Activated naive CD4-positive, alpha-beta T cell treated with anti-CD3 and anti-CD28 coated beads, Interleukin-2, amount 50 U/mL, for 24 hours (primary cell): Measurements from ENCODE around the gene WTAP.
A peak's percentile ranks its signal among the peaks of the same experiment; 100 is the strongest.

Experiments used
- H3K27ac Mint-ChIP-seq: one replicate; pipeline ENCODE4 v1.8.0; 2021; ENCODE audit warnings: mild to moderate bottlenecking, mixed read lengths
- H3K27me3 Mint-ChIP-seq: one replicate; pipeline ENCODE4 v1.8.0; 2021; ENCODE audit warnings: mixed read lengths
- H3K36me3 Mint-ChIP-seq: one replicate; pipeline ENCODE4 v1.8.0; 2021; ENCODE audit warnings: mixed read lengths
- H3K4me1 Mint-ChIP-seq: one replicate; pipeline ENCODE4 v1.8.0; 2021; ENCODE audit warnings: mixed read lengths
- H3K4me3 Mint-ChIP-seq: one replicate; pipeline ENCODE4 v1.8.0; 2021; ENCODE audit warnings: mild to moderate bottlenecking, mixed read lengths
- H3K9me3 Mint-ChIP-seq: one replicate; pipeline ENCODE4 v1.8.0; 2021; ENCODE audit warnings: mixed read lengths

WTAP gene

GRCh38 chr6:159726918-159727716 lies at the start of gene WTAP:
WTAP (plus strand) TSS chr6:159727506; CDS start chr6:159736266, 8,760 bp downstream.
- H3K27me3 Mint-ChIP-seq, result no peaks in the 10 kb centered on the region
- peak within 1 kb of the TSS; percentile 98 for H3K27ac Mint-ChIP-seq
- H3K4me1 Mint-ChIP-seq, result peaks cover 58% of the 10 kb centered on the region
- peak within 1 kb of the TSS; percentile 95 for H3K4me3 Mint-ChIP-seq
- H3K36me3 Mint-ChIP-seq, result peaks cover 12% of the 10 kb centered on the region
- peaks cover 5% of the 10 kb centered on the region for H3K9me3 Mint-ChIP-seq

GRCh38 chr6:159677506-159678165 lies 49.7 kb upstream of the WTAP start:
- H3K9me3 Mint-ChIP-seq, result no peaks in the 10 kb centered on the region

GRCh38 chr6:159678574-159678973 lies 48.7 kb upstream of the WTAP start:
- Mint-ChIP-seq H3K36me3 (peaks cover 14% of the 10 kb centered on the region), H3K9me3 (no peaks in the 10 kb centered on the region), H3K4me1 (peaks cover 10% of the 10 kb centered on the region), H3K27me3 (no peaks in the 10 kb centered on the region), H3K27ac (peak overlapping the region; percentile 4), H3K4me3 (no peak overlapping the region)

More at GRCh38 chr6:159677506-159678165, 49.7 kb upstream of the WTAP start:
- no peaks in the 10 kb centered on the region for H3K27me3 Mint-ChIP-seq
- H3K4me3 Mint-ChIP-seq, result no peak overlapping the region
- H3K36me3 Mint-ChIP-seq, result peaks cover 23% of the 10 kb centered on the region
- H3K4me1 Mint-ChIP-seq, result peaks cover 17% of the 10 kb centered on the region
- H3K27ac Mint-ChIP-seq, result no peak overlapping the region

GRCh38 chr6:159679091-159680077 lies 47.9 kb upstream of the WTAP start:
- H3K4me1 Mint-ChIP-seq, result peaks cover 7% of the 10 kb centered on the region
- H3K27me3 Mint-ChIP-seq, result no peaks in the 10 kb centered on the region
- H3K27ac Mint-ChIP-seq, result peak overlapping the region; percentile 88
- H3K4me3 Mint-ChIP-seq, result peak overlapping the region; percentile 16
- peaks cover 10% of the 10 kb centered on the region for H3K36me3 Mint-ChIP-seq
- H3K9me3 Mint-ChIP-seq, result no peaks in the 10 kb centered on the region

- Mint-ChIP-seq H3K27me3 (no peaks in the 10 kb centered on the region), H3K27ac (peak overlapping the region; percentile 88), H3K4me1 (peaks cover 7% of the 10 kb centered on the region), H3K4me3 (peak overlapping the region; percentile 16), H3K9me3 (no peaks in the 10 kb centered on the region), H3K36me3 (peaks cover 12% of the 10 kb centered on the region)
Measured at GRCh38 chr6:159680104-159680503, 47.2 kb upstream of the WTAP start.

- H3K27ac Mint-ChIP-seq, result peak overlapping the region; percentile 18
- H3K9me3 Mint-ChIP-seq, result no peaks in the 10 kb centered on the region
- H3K36me3 Mint-ChIP-seq, result peaks cover 8% of the 10 kb centered on the region
- peaks cover 13% of the 10 kb centered on the region for H3K4me1 Mint-ChIP-seq
- no peaks in the 10 kb centered on the region for H3K27me3 Mint-ChIP-seq
- no peak overlapping the region for H3K4me3 Mint-ChIP-seq
Measured at GRCh38 chr6:159681191-159681880, 46.0 kb upstream of the WTAP start.

GRCh38 chr6:159682295-159682694 lies 45.0 kb upstream of the WTAP start:
- Mint-ChIP-seq H3K9me3 (no peaks in the 10 kb centered on the region), H3K27ac (peak overlapping the region; percentile 24), H3K36me3 (peaks cover 10% of the 10 kb centered on the region), H3K27me3 (no peaks in the 10 kb centered on the region), H3K4me1 (peaks cover 21% of the 10 kb centered on the region), H3K4me3 (no peak overlapping the region)

- H3K27ac Mint-ChIP-seq, result no peak overlapping the region
- no peaks in the 10 kb centered on the region for H3K27me3 Mint-ChIP-seq
- no peaks in the 10 kb centered on the region for H3K9me3 Mint-ChIP-seq
- no peak overlapping the region for H3K4me3 Mint-ChIP-seq
- peaks cover 10% of the 10 kb centered on the region for H3K36me3 Mint-ChIP-seq
- H3K4me1 Mint-ChIP-seq, result peaks cover 24% of the 10 kb centered on the region
Measured at GRCh38 chr6:159682810-159683209, 44.5 kb upstream of the WTAP start.

GRCh38 chr6:159684013-159684304 lies 43.3 kb upstream of the WTAP start:
- peaks cover 13% of the 10 kb centered on the region for H3K36me3 Mint-ChIP-seq
- H3K4me1 Mint-ChIP-seq, result peaks cover 33% of the 10 kb centered on the region
- H3K27ac Mint-ChIP-seq, result no peak overlapping the region
- H3K27me3 Mint-ChIP-seq, result no peaks in the 10 kb centered on the region
- H3K9me3 Mint-ChIP-seq, result no peaks in the 10 kb centered on the region
- no peak overlapping the region for H3K4me3 Mint-ChIP-seq

GRCh38 chr6:159686040-159686439 lies 41.3 kb upstream of the WTAP start:
- Mint-ChIP-seq H3K4me3 (peak overlapping the region; percentile 5), H3K4me1 (peaks cover 36% of the 10 kb centered on the region), H3K36me3 (peaks cover 18% of the 10 kb centered on the region), H3K27ac (peak overlapping the region; percentile 81), H3K9me3 (no peaks in the 10 kb centered on the region), H3K27me3 (no peaks in the 10 kb centered on the region)

GRCh38 chr6:159686703-159687102 lies 40.6 kb upstream of the WTAP start:
- Mint-ChIP-seq H3K27me3 (no peaks in the 10 kb centered on the region), H3K4me3 (no peak overlapping the region), H3K27ac (peak overlapping the region; percentile 38), H3K9me3 (no peaks in the 10 kb centered on the region), H3K36me3 (peaks cover 22% of the 10 kb centered on the region), H3K4me1 (peaks cover 42% of the 10 kb centered on the region)

GRCh38 chr6:159687341-159687740 lies 40.0 kb upstream of the WTAP start:
- Mint-ChIP-seq H3K4me1 (peaks cover 47% of the 10 kb centered on the region), H3K36me3 (peaks cover 23% of the 10 kb centered on the region), H3K27me3 (no peaks in the 10 kb centered on the region), H3K9me3 (no peaks in the 10 kb centered on the region), H3K4me3 (peak overlapping the region; percentile 11), H3K27ac (no peak overlapping the region)

- H3K36me3 Mint-ChIP-seq, result peaks cover 23% of the 10 kb centered on the region
- H3K27me3 Mint-ChIP-seq, result no peaks in the 10 kb centered on the region
- no peaks in the 10 kb centered on the region for H3K9me3 Mint-ChIP-seq
- peak overlapping the region; percentile 75 for H3K4me3 Mint-ChIP-seq
- peak overlapping the region; percentile 68 for H3K27ac Mint-ChIP-seq
- peaks cover 47% of the 10 kb centered on the region for H3K4me1 Mint-ChIP-seq
Measured at GRCh38 chr6:159688266-159688905, 38.9 kb upstream of the WTAP start.

GRCh38 chr6:159689001-159689400 lies 38.3 kb upstream of the WTAP start:
- peaks cover 51% of the 10 kb centered on the region for H3K4me1 Mint-ChIP-seq
- peak overlapping the region; percentile 35 for H3K27ac Mint-ChIP-seq
- H3K9me3 Mint-ChIP-seq, result no peaks in the 10 kb centered on the region
- no peak overlapping the region for H3K4me3 Mint-ChIP-seq
- H3K27me3 Mint-ChIP-seq, result no peaks in the 10 kb centered on the region
- peaks cover 23% of the 10 kb centered on the region for H3K36me3 Mint-ChIP-seq
